GM18867 (cell line): ENCODE measurements around the gene PAPSS1.
"Not testable (repeated sequence)": the region's sequence is repeated elsewhere in the genome, so short reads cannot be mapped to it uniquely, and the experiment has no call there.

Source experiments
- ATAC-seq: cut with Tn5 transposase; IDR thresholded peaks from one replicate; pipeline ENCODE4 v1.9.1; 2021; ENCODE audit warnings: mild to moderate bottlenecking, moderate library complexity; ENCODE audit not compliant: unreplicated experiment

The PAPSS1 gene

DNA sequence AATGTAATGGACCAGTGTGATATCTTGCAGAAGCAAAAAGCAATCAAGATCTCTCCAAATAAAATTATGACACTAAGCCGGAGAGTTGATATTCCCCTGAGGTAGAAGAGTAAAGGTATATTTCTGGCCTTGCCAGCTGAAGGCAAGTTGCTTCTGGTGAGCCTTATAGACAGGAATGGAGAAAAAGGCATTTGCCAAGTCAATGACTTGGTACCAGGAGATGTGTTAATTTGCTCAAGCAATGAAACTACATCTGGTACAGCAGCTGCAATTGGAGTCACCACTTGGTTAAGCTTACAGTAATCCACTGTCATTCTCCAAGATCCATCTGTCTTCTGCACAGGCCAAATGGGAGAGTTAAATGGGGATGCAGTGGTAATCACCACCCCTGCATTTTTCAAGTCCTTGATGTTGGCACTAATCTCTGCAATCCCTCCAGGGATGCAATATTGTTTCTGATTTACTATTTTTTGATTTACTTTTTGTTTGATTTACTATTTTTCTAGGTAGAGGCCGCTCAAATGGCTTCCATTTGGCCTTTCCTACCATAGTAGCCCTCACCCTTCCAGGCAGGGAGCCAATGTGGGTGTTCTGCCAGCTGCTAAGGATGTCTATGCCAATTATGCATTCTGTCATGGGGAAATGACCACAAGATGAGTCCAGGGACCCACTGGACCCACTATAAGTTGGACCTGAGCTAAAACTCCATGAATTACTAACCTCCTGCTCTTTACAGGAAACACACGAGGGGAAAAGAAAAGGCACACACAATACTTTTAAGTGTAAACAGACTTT lies 6.3 kb upstream of the PAPSS1 start:
- not testable (repeated sequence) for ATAC-seq

DNA sequence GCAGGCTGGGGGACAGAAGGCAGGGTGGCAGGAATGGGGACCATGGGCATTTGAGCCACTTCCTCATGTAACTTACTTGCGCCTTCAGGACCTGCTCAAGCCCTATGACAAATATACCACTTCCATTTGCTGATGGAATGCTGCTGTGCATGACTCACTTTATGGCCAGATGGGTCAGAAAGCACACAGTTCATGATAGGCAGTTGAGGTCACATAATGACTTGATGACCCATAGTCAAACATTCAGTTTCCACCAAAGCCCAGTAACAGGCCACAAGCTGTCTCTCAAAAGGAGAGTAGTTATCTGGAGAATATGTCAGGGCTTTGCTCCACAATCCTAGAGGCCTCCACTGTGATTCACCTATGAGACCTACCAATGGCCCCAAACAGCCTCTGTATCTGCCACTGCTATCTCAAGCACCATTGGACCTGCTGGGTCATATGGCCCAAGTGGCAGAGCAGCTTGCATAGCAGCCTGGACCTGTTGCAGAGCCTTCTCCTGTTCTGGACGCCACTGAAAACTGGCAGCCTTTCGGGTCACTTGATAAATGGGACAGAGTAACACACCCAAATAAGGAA lies 5.3 kb upstream of the PAPSS1 start:
- no peak for ATAC-seq

DNA sequence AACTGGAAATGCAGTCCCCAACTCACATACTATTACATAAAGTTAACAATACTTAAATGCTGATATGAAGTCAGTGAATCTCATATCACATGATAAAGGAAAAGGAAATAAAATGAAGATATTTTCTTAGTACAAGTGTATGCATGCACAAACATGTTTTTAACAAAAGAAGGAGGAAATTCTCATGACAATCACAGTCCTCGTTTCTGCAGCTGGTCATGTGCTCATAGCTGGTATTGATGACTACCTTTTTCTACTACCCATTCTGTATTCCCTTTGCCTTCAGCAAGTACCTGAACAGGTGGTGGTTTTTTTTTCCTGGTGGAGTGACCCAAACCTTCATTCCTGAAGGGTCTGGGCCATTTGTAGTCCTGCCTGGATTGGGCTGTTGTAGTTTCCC lies 3.3 kb upstream of the PAPSS1 start:
- not testable (repeated sequence) for ATAC-seq

DNA sequence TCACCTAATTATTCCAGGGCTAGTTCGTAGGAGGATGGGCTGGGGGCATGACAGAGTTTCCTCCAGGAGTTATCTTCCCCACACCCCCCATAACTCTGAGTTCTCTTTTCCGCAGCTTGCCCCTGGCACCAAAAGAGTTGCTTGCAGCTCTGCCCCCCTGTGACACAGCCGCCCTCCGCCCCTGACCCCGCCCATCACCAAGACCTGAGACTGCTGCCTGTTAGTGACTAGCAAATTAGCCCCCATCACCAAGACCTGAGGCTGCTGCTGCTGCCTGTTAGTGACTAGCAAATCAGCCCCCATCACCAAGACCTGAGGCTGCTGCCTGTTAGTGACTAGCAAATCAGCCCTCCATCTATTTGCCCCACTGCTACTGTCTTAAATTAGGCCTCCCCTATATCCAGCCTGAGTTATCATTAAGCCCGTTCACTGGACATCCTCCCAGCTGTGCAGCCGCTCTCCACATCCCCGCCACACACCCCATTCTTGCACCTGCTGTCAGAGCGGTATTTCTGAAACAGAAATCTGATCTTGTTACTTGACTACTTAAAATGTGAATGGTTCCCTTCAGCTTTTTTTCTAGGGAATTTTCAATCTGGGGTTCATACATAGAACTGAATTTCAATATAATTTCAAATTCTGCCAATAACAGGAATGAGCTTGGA lies 1.5 kb upstream of the PAPSS1 start:
- ATAC-seq = no peak

DNA sequence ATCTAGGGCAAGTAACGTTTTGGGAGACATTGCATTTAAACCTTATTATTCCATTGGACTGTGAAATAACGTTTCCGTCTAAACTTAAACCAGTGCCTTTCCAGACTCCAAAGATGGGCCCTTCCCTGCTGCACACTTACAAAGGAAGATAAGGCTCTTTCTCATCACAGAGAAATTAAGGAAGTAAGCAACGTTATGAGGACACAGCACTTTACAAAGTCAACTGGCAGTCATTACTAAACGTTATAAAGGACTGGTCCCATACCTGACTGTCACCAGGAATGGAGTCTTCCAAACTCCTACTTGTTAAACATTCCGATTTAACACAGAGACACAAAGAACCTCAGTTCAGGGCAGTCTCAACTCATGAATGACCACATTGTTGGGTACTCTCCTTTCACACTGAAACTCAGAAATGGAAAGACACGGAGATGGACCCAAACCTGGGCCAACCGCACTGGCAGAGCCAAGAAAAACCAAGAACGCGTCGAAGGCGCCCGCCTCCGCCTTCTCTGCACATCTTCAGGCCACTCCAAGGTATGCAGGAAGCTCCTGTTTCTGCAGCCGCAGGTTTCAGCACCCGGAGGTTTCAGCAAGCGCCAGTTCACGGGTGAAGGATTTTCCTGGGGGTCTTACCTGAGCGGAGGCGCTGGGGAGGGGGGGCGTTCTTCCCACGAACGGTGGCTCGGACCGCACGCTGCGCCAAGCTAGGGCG lies 670 bp downstream of the PAPSS1 start:
- peak; percentile 7 for ATAC-seq

DNA sequence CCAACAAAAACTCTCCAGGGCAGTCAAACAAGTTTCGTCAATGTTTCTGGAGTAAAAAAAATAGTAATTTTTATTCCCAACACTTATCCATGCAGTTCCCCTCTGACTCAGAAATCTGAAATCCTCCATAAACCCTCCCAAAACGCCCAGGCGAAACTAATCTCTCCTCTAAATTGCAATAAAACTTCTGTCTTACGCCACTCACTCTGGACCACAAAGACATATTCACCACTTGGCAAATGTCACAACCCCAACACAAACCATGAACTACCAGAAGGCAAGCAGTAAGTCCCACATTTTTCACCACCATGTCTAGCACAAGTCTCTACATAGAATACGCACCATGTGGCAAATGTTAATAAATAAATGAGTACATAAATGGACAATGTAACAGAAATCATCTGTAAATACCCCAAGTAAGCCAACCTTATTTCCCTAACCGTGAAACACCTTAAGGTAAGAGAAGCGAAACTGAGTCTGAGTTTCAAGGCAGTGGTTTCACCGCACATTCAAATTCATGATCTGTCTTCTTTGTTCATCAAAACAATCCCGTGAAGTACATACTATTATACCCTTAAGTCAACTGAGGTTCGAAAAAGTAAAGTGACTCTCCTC lies 1.6 kb downstream of the PAPSS1 start:
- ATAC-seq = peak; percentile 37

DNA sequence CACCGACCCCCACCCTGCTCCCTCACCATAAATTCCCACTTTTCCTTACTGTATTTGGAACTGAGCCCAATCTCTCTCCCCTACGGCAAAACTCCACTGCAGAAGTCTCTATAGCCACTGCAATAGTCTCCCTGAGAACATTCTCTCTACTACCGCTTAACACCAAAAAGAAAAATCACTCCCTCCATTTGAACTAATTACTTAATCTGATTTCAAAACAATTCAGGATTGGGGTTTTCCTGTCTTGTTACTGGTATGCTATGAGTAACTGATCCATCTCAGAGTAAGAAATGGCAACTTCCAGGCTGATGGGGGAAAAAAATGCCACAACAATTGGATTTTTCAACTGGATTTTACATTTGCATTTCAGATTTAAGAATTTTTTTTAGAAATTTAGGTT lies 5.8 kb downstream of the PAPSS1 start:
- no peak for ATAC-seq

DNA sequence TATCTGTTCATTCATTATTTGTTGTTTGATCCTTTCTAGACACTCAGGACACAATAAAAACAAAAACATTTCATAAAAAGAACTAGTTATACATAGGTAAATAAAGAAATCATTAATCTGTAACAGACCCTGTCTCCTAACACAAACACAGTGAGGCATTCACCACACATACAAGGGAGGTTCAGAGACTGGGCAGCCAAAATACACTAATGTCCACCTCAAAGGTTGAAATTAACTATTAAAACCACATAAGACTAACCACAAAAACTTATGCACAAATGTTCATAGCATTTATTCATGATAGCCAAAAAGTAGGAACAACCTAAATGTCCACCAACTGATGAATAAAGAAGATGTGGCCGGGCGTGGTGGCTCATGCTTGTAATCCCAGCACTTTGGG lies 7.8 kb downstream of the PAPSS1 start:
- no peak for ATAC-seq

DNA sequence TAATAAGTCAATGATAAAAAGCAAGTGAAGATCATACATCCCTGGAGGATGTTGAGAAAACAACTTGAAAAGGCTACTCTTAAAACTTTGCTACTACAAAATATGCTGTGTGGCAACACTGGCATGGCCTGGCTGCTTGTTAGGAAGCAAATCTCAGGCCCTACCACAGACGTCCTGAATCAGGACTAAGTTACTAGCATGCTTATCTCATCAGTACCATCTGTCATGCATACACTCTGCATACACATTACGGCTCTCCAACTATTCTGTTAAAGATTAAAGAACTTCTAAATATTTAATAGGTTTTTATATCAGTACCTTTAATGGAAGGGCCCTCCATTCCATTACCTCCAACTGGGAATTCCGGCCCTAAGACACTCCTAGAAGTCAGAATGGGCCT lies 8.2 kb downstream of the PAPSS1 start:
- no peak for ATAC-seq

DNA sequence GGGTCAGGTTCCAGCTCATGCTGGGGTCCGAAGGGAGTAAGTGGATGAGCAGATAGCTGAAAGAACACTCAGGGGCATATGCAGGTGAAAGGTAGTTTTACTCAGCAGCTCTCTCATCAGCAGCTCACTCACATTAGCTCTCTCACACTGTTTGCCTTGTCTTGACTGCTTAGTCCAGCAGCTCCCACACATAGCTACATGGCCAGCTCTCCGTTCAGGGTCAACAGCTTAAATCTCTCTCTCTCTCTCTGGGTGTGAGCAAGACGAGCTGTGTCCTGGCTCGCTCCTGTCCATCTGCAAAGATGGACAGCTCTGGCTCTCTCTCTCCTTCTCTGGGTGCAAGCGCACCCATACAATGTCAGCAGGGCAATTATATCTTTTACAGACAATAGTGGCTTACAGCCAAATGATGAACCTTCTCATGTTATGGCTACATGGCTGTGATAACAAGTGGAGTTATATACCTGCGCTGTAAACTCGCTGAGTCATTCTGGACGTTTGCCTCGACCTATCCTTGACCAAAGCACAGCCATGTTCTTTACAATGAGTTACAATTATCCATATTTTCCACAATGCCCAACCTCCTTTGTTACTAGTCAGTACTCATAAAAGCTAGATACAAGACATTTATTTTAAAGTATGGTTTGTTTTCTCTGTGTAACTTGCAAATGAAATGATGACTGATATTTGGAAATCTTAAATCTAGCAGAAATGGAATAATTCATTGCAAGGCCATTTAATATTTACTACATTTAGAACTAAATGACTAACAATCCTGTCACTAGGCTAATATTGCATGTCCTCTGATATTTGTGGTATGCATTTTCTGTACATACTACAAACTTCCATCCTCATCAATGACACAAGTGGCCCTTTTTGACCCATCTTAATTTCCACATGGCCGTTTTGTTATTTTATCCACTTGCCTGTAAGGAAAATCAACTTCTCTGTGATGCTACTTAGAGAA lies 9.3 kb downstream of the PAPSS1 start:
- ATAC-seq = no peak

DNA sequence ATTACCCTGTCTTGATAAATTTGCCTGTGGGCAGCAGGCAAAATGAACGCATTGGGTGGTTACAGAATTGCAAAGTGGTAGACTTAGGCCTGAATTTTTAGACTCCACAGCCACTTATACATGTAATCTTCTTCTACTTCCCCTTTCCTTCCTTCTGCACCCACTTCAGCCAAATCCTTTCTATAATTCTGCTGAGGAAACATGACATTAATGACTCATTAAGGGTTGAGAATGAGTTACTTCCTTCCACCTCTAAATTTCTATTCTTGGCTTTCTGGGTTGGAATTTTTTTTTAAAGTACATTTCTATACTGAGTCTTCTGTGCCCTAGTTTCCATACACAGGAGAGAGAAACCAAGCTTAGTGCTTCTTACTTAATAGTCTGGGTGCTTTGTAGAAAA lies 10.1 kb downstream of the PAPSS1 start:
- ATAC-seq = no peak

DNA sequence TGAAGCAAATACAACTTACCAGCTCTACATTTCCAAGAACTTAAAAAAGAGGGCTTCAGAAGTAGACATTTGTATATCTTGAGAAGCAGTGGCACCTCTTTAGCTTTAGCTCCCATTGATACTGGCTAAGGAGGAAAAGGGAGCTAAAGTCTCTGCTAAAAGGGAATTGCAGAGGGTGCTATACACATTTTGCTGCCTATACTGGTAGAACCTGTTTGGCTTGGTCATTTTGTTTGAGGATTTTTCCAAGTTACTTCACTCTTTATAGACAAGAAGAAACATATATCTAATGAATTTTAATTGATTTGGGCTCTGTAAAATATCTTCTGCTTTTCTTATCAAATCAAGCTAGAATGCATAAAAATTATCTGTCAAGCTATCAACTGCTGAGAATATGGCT lies 11.8 kb downstream of the PAPSS1 start:
- ATAC-seq = no peak

DNA sequence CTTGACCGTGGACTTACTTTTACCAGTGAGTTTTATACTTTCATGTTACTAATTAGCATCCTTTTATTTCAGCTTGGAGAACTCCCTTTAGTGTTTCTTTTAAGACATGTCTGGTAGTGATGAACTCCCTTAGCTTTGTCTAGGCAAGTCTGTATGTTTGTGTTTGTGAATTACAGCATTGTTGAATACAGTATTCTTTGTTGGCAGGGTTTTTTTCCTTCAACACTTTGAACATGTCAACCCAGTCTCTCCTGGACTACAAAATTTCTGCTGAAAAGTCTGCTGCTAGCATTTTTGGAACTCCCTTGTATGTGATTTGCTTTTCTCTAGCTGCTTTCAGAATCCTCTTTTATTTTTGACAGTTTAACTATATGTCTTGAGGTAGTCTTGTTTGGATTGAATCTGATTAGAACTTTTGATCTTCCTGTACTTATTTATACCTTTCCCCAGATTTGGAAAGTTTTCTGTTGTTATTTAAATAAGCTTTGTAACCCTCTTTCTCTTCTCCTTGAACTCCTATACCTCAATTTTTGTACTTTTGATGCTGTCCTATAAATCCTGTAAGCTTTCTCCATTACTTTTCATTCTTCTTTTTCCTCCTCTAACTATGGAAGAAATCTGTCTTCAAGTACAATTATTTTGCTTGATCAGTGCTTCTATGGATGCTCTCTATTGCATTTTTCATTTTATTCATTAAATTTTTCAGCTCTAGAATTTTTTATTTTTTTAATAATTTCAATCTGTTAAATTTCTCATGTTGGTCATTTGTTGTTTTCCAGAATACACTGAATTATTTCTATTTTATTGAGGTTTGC lies 14.1 kb downstream of the PAPSS1 start:
- ATAC-seq = no peak

DNA sequence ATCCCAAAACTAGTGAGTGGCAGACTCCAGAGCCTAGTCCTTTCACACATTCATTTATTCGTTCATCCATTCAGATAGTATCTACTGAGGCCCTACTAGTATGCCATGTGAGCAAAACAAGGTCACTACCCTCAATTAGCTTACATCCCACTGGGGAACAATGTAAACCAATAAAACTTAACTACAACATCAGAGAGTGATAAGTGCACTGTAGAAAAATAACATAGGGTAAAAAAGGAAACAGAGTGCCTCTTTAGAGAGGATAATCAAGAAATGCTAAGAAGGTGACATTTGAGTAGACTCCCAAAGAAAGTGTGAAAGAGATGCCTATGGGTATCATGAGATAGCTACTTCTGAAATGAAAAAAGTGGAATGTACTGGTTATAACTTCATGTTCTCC lies 18.5 kb downstream of the PAPSS1 start:
- no peak for ATAC-seq

DNA sequence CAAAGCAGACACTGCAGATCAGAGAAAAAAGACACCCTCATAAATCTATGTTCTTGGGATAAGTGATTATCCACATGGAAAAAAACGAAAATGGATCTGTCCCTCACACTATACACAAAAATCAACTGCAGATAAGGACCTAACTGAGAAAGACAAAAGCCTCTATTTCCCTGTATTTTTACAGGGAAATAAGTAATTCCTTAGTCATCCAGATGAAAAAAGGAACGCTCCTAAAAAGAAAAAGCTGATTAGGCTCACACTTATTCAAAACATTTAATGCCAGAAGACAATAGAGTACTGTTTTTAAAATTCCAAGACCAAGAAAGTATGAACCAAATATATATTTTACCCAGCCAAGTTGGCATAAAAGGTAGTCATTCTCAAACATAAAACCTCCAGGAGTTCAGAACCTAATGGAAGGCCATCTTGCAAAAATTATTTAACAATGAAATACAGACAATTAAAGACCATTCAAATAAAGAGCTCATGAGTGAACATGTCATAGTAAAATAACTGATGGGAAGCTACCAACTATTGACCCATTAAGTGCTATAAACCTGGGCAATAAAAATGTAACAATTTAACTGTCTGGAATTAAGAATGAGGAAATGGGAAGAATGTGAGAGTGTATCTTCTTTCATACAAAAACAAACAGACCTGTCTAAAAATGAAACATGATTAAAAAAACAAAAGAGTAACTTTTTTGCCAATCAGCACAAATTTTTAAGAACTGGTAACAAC lies 20.4 kb downstream of the PAPSS1 start:
- ATAC-seq = no peak

DNA sequence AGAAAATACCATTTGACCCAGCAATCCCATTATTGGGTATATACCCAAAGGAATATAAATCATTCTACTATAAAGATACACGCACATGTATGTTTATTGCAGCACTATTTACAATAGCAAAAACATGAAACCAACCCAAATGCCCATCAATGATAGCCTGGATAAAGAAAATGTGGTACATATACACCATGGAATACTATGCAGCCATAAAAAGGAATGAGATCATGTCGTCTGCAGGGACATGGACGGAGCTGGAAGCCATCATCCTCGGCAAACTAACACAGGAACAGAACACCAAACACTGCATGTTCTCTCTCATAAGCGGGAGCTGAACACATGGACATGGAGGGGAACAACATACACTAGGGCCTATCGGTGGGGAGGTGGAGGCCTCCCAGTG lies 23.8 kb downstream of the PAPSS1 start:
- not testable (repeated sequence) for ATAC-seq

DNA sequence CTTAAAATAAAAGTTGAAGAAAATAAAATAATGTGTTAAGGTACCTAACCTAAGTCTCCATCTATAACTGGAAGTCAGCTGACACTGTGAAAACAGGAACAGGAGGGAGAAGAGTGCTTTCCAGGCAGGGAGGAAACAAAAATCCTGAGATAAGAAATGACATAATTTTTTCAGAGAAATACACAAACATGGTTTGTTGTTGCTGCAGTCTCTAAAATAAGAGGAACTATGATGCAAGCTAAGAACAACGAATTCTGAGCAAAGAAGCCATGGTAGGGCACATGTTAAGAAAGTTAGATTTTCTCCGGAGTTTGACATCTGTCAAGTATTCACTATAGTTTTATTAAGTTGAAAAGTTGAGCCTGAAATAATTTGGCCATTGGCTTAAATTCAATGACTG lies 26.9 kb downstream of the PAPSS1 start:
- ATAC-seq = no peak

DNA sequence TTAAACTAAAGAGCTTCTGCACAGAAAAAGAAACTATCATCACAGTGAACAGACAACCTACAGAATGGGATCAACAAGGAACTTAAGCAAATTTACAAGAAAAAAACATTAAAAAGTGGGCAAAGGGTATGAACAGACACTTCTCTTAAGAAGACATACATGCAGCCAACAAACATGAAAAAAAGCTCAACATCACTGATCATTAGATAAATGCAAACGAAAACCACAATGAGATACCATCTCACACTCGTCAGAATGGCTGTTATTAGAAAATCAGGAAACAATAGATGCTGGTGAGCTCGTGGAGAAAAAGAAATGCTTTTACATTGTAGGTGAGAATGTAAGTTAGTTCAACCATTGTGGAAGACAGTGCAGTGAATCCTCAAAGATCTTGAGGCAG lies 27.8 kb downstream of the PAPSS1 start:
- no peak for ATAC-seq

DNA sequence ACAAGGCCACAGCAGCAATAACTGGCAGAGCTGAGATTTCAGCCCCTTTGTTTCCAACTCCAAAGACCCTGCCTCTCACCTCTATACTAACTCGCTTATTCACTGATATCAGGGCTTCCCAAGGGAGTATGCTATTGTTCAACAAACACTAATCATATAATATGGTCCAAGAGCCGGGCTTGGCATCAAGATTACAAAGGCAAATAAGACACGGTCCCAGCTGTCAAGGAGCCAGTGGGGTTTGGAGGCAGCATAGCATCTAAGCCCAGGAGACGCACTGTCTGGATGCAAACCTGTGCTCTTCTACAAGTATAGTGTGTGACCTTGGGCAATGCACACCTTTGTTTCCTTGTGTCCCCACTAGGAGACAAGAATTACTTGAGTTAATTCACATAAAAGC lies 28.7 kb downstream of the PAPSS1 start:
- no peak for ATAC-seq
